Keratinocyte (primary cell): Measurements from ENCODE around the gene FOXJ1. TPM values are rescaled to one million over a fixed set of nuclear protein-coding genes. Genes with fewer than 3 reads are reported as not detected.

ENCODE experiments used
- DNase-seq: peaks from one replicate; pipeline ENCODE4 v3.0.0-alpha.2; 2011; ENCODE audit warnings: low read depth, missing footprints, low spot score
- FAIRE-seq: peaks from 2 replicates; lab custom pipeline; 2011; peaks lifted over from hg19 to GRCh38; lab: Jason Lieb, UNC
- H2AFZ ChIP-seq: 2 replicates; pipeline ENCODE4 v1.6.0; 2012; ENCODE audit warnings: low read length, control low read depth, inconsistent platforms; ENCODE audit not compliant: control insufficient read depth
- H3K27ac ChIP-seq: 2 replicates; pipeline ENCODE4 v1.5.1; 2011; ENCODE audit warnings: low read length; ENCODE audit not compliant: control insufficient read depth, insufficient read depth
- H3K27me3 ChIP-seq: 3 replicates; pipeline ENCODE4 v1.6.0; 2011; ENCODE audit warnings: low read length; ENCODE audit not compliant: control insufficient read depth, insufficient read depth; ENCODE audit errors: extremely low read depth
- H3K36me3 ChIP-seq, 2 experiments: 2 replicates in 1 of 2; 3 replicates in 1 of 2; pipeline ENCODE4 v1.5.1; 2011; ENCODE audit warnings: low read length in 2 of 2, mild to moderate bottlenecking in 1 of 2; ENCODE audit not compliant: control insufficient read depth in 2 of 2, insufficient read depth in 2 of 2; ENCODE audit errors: extremely low read depth in 1 of 2
- H3K4me1 ChIP-seq: 3 replicates; pipeline ENCODE4 v1.5.1; 2011; ENCODE audit warnings: low read length; ENCODE audit not compliant: control insufficient read depth, insufficient read depth; ENCODE audit errors: extremely low read depth
- H3K4me2 ChIP-seq: 3 replicates; pipeline ENCODE4 v1.6.0; 2011; ENCODE audit warnings: low read depth, low read length; ENCODE audit not compliant: control insufficient read depth, insufficient read depth; ENCODE audit errors: extremely low read depth
- H3K4me3 ChIP-seq, 3 experiments: fragments of 200-600 bp in 1 of 3; sonication (generic) in 1 of 3; 2 replicates in 2 of 3; 3 replicates in 1 of 3; pipeline ENCODE4 v1.5.1; 2011 to 2016; ENCODE audit warnings: low read length in 3 of 3, mild to moderate bottlenecking in 3 of 3, control low read depth in 2 of 3, inconsistent platforms in 1 of 3, low read depth in 1 of 3, mixed read lengths in 1 of 3, mixed run types in 1 of 3, moderate library complexity in 1 of 3; ENCODE audit not compliant: control insufficient read depth in 2 of 3, insufficient read depth in 2 of 3; ENCODE audit errors: extremely low read depth in 1 of 3
- H3K79me2 ChIP-seq: 2 replicates; pipeline ENCODE4 v1.6.0; 2012; ENCODE audit warnings: low read length; ENCODE audit not compliant: control insufficient read depth, insufficient read depth
- H3K9ac ChIP-seq: 3 replicates; pipeline ENCODE4 v1.6.0; 2011; ENCODE audit warnings: low read length; ENCODE audit not compliant: control insufficient read depth, insufficient read depth; ENCODE audit errors: extremely low read depth
- H3K9me1 ChIP-seq: 3 replicates; pipeline ENCODE4 v1.6.0; 2011; ENCODE audit warnings: low read length; ENCODE audit not compliant: control insufficient read depth, insufficient read depth; ENCODE audit errors: extremely low read depth
- H3K9me3 ChIP-seq: 2 replicates; pipeline ENCODE4 v1.5.1; 2012; ENCODE audit warnings: low read depth, low read length; ENCODE audit not compliant: control insufficient read depth
- H4K20me1 ChIP-seq: 3 replicates; pipeline ENCODE4 v1.6.0; 2011; ENCODE audit warnings: low read length; ENCODE audit not compliant: control insufficient read depth, insufficient read depth; ENCODE audit errors: extremely low read depth
- EZH2 ChIP-seq: IDR thresholded peaks from one replicate; pipeline ENCODE4 v1.6.1; 2012; ENCODE audit warnings: inconsistent platforms, mild to moderate bottlenecking, low read length, moderate library complexity
- dilution Hi-C: fragments of 300-500 bp; cut with MboI; formaldehyde crosslinking; loops from one replicate; pipeline ENCODE4 v1.7.0; 2020; ENCODE audit warnings: low sequenced_read_pairs; ENCODE audit not compliant: extremely low pct_ligation_motif_present
- polyA plus RNA-seq, 5 experiments: library from polyadenylated mRNA; depleted of rRNA in 3 of 5; stranded (reverse) in 3 of 5; stranded (forward) in 1 of 5; unstranded in 1 of 5; fragments of >200 nt; gene quantifications; 1 replicate in 1 of 5; 2 replicates in 3 of 5; 3 replicates in 1 of 5; pipeline versions ENCODE4 v1.2.1 to v1.2.3, GENCODE V29; 2011 to 2012; ENCODE audit warnings: missing spikeins in 2 of 5, low read depth in 1 of 5, low replicate concordance in 1 of 5
- TF ChIP-seq, protein P1 (sequence below), 3 experiments: IDR thresholded peaks in 1 of 3; conservative IDR thresholded peaks in 1 of 3; optimal IDR thresholded peaks in 1 of 3; 2 replicates in 2 of 3; 3 replicates in 1 of 3; pipeline versions ENCODE3 to v1.5.1; 2011; ENCODE audit warnings: low read length in 3 of 3, mild to moderate bottlenecking in 3 of 3, moderate library complexity in 2 of 3, control low read depth in 1 of 3, inconsistent platforms in 1 of 3; ENCODE audit not compliant: insufficient read depth in 2 of 3; ENCODE audit errors: extremely low read depth in 1 of 3

FOXJ1 gene
- polyA plus RNA-seq, 1 donor (not counting 4 experiments of a cell fraction or from before 2014, with no cell fraction given): 0.03 TPM

DNA sequence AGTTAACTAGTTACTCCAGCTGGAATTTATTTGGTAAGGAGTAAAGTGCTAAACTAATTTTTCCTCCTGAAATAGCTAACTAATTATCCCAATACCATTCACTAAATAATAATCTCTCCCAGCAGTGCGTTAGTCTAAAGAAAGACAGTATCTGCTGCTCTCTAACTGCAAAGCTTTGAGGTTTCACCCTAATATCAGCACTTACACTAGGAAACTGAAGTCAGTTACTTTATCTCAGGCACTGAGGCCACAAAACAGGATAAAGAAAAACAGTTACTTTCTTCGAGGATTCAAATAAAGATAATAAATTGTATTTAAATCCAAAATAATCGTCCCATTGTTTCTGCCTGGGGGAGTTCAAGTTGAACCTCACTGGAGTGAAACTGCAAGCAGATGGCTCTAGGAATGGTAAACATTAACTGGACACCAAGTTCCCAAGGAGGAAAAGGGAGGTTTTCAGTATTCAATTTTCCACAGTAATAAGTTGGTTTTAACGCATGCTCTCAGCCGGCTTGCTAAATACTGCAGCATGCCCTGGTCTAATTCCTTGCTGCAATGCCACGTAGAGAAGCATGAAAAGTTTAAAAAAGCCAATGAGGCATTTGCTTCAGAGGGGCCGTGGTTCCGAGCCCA lies 20.0 kb upstream of the FOXJ1 start:
- Histone ChIP-seq H3K9me1 (no peaks in the 10 kb centered on the region), H3K4me1 (no peaks in the 10 kb centered on the region), H2AFZ (no peak overlapping the region), H3K4me3 (no peak overlapping the region), H3K36me3 (no peaks in the 10 kb centered on the region), H3K27me3 (no peaks in the 10 kb centered on the region), H3K9me3 (no peaks in the 10 kb centered on the region), H4K20me1 (no peaks in the 10 kb centered on the region), H3K4me2 (no peak overlapping the region), H3K9ac (no peak overlapping the region), H3K79me2 (no peaks in the 10 kb centered on the region), H3K27ac (no peak overlapping the region)
- FAIRE-seq: no peak
- dilution Hi-C loops: no loop called here
- no peak for DNase-seq
- TF ChIP-seq, protein P1, sequence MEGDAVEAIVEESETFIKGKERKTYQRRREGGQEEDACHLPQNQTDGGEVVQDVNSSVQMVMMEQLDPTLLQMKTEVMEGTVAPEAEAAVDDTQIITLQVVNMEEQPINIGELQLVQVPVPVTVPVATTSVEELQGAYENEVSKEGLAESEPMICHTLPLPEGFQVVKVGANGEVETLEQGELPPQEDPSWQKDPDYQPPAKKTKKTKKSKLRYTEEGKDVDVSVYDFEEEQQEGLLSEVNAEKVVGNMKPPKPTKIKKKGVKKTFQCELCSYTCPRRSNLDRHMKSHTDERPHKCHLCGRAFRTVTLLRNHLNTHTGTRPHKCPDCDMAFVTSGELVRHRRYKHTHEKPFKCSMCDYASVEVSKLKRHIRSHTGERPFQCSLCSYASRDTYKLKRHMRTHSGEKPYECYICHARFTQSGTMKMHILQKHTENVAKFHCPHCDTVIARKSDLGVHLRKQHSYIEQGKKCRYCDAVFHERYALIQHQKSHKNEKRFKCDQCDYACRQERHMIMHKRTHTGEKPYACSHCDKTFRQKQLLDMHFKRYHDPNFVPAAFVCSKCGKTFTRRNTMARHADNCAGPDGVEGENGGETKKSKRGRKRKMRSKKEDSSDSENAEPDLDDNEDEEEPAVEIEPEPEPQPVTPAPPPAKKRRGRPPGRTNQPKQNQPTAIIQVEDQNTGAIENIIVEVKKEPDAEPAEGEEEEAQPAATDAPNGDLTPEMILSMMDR (optimal IDR thresholded peaks at IDR 0.05 in 1 of 3, IDR thresholded peaks at IDR 0.05 in 1 of 3, conservative IDR thresholded peaks at IDR 0.05 in 1 of 3; ENCODE audit: extremely low read depth in 1 of 3, insufficient read depth in 2 of 3, low read length in 3 of 3): no peak
- TF ChIP-seq EZH2: no peak

DNA sequence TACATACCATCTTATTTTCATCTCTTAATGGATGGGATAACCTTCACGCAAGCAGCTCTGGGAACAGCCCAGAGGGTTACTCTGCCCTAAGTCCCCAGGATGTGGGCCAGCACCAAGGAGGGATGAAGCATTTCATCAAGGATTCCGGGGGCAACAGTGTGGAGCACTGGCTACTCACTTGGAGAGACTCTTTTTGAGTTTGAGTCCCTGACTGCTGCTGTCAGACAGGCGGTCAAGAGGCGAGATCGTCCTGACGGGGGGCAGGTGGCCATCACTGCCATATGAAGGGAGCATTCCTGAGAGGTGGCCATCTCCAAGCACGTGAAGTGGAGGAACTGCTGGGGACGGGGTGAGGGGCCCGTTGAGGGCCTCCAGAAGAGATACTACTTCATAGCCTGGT lies 18.1 kb upstream of the FOXJ1 start:
- Histone ChIP-seq H3K4me2 (no peak overlapping the region), H3K9ac (no peak overlapping the region), H3K9me1 (no peaks in the 10 kb centered on the region), H3K79me2 (no peaks in the 10 kb centered on the region), H3K4me1 (no peaks in the 10 kb centered on the region), H3K27ac (no peak overlapping the region), H3K27me3 (peaks cover 8% of the 10 kb centered on the region), H4K20me1 (no peaks in the 10 kb centered on the region), H3K4me3 (no peak overlapping the region), H3K36me3 (no peaks in the 10 kb centered on the region), H3K9me3 (no peaks in the 10 kb centered on the region), H2AFZ (no peak overlapping the region)
- DNase-seq (no peak), FAIRE-seq (no peak)
- TF ChIP-seq, protein P1 (optimal IDR thresholded peaks at IDR 0.05 in 1 of 3, IDR thresholded peaks at IDR 0.05 in 1 of 3, conservative IDR thresholded peaks at IDR 0.05 in 1 of 3; ENCODE audit: extremely low read depth in 1 of 3, insufficient read depth in 2 of 3, low read length in 3 of 3): no peak
- TF ChIP-seq EZH2: no peak
- dilution Hi-C loops: no loop called here
